ENCODE results near the gene CPEB4.

DNA sequence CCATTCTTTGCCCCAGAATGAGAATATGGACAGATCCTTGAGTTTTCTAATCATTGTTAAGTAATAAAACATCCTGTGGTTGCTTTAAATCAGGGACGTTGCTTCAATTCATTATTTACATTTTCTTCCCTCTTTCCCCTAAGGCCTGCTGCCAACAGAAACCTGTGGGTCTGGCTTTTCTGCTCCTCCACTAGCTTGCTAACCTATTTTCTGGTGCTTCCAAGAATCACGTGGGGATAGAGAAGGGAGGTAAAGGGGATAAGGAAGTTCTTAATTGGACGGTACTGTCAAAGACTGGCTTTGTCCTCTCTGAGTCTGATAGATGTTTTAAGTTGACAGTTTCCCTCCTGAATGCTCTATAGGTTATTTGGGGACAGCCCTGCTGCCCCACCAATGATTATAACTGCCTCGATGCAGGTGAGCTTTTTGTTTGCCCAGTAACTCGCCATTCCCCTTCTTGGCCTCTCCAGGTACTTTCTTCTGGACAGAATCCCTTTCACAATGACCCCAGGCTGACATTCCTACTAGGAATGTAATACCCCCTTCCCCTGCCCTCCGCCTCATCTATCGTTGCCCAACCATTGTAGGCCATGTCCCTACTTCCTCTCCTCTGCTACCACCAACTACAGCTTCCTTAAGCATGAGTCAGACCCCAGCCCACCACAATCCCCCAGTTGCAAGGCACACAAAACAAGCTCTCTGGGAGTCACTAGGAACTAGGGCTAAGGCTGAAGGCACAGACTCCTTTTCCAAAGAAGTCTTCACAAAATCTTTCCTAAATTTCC, 19.9 kb upstream of the CPEB4 start:
- no peak for TF ChIP-seq POLR2AphosphoS5 (IDR thresholded peaks at IDR 0.05; ENCODE audit: low read depth, low read length)
- TF ChIP-seq, protein P1, sequence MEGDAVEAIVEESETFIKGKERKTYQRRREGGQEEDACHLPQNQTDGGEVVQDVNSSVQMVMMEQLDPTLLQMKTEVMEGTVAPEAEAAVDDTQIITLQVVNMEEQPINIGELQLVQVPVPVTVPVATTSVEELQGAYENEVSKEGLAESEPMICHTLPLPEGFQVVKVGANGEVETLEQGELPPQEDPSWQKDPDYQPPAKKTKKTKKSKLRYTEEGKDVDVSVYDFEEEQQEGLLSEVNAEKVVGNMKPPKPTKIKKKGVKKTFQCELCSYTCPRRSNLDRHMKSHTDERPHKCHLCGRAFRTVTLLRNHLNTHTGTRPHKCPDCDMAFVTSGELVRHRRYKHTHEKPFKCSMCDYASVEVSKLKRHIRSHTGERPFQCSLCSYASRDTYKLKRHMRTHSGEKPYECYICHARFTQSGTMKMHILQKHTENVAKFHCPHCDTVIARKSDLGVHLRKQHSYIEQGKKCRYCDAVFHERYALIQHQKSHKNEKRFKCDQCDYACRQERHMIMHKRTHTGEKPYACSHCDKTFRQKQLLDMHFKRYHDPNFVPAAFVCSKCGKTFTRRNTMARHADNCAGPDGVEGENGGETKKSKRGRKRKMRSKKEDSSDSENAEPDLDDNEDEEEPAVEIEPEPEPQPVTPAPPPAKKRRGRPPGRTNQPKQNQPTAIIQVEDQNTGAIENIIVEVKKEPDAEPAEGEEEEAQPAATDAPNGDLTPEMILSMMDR (IDR thresholded peaks at IDR 0.05): no peak
- TF ChIP-seq REST (IDR thresholded peaks at IDR 0.05; ENCODE audit: insufficient read depth in 1 of 2, low read depth in 2 of 2, low read length in 1 of 2): no peak
- no peak for TF ChIP-seq TCF7L2 (IDR thresholded peaks at IDR 0.05; ENCODE audit: low read depth, low read length)
- no peak for TF ChIP-seq SIN3A (IDR thresholded peaks at IDR 0.05; ENCODE audit: borderline replicate concordance, insufficient read depth, low read depth, low read length)

All from Panc1 (cell line).